HepG2 (cell line): ENCODE results near the gene CTNND2. TPM values are rescaled to one million over a fixed set of nuclear protein-coding genes. Genes with fewer than 3 reads are reported as not detected.

Source experiments
- ATAC-seq: fragments of 200-7000 bp; cut with Tn5 transposase; 3 replicates; pipeline ENCODE4 v1.9.1; 2020; ENCODE audit warnings: mild to moderate bottlenecking, moderate library complexity
- BruUV-seq: library from RNA; stranded (reverse); fragments of 400-500 nt; replicated peaks from 2 replicates; lab custom pipeline; 2021; lab: Mats Ljungman, UMichigan
- CTCF ChIA-PET: fragments of 300-600 bp; formaldehyde crosslinking; extraction: SDS; loops from one replicate; lab custom pipeline; 2021; ENCODE audit warnings: low total read pairs, inconsistent platforms, low intra/inter-chr PET ratio; lab: Yijun Ruan, JAX
- POLR2A ChIA-PET: fragments of 350-600 bp; sonication (Branson Sonifier 250); formaldehyde crosslinking; loops from one replicate; lab custom pipeline; 2020; ENCODE audit warnings: antibody characterized with exemption, inconsistent platforms; lab: Yijun Ruan, JAX
- DNase-seq: peaks from one replicate; pipeline ENCODE4 v3.0.0-alpha.2; 2015; ENCODE audit warnings: low spot score
- FAIRE-seq: peaks from 3 replicates; lab custom pipeline; 2011; peaks lifted over from hg19 to GRCh38; lab: Jason Lieb, UNC
- H2AFZ ChIP-seq: one replicate; pipeline ENCODE4 v1.6.1; 2011; ENCODE audit warnings: low read length, inconsistent platforms
- H3K27ac ChIP-seq: fragments of 300-600 bp; 3 replicates; pipeline ENCODE4 v1.8.0; 2011; ENCODE audit warnings: mixed run types, mild to moderate bottlenecking, mixed read lengths, low read length, inconsistent platforms; ENCODE audit not compliant: insufficient read depth; ENCODE audit errors: extremely low read length
- H3K27me3 ChIP-seq, 2 experiments: fragments of 200-600 bp in 1 of 2; 2 replicates in 1 of 2; 3 replicates in 1 of 2; pipeline versions ENCODE4 v1.6.0 to v1.8.0; 2011; ENCODE audit warnings: low read length in 2 of 2, mild to moderate bottlenecking in 2 of 2, moderate library complexity in 2 of 2, inconsistent platforms in 1 of 2; ENCODE audit not compliant: insufficient read depth in 2 of 2, control insufficient read depth in 1 of 2
- H3K36me3 ChIP-seq, 2 experiments: fragments of 200-600 bp in 1 of 2; replicated peaks in 1 of 2; 2 replicates in 1 of 2; 3 replicates in 1 of 2; pipeline versions ENCODE4 v1.5.1 to v1.8.0; 2011; ENCODE audit warnings: low read length in 2 of 2, inconsistent platforms in 1 of 2; ENCODE audit not compliant: insufficient read depth in 2 of 2, control insufficient read depth in 1 of 2
- H3K4me1 ChIP-seq: 2 replicates; pipeline ENCODE4 v1.5.1; 2012; ENCODE audit warnings: low read length, inconsistent platforms; ENCODE audit not compliant: insufficient read depth
- H3K4me2 ChIP-seq: 2 replicates; pipeline ENCODE4 v1.6.0; 2011; ENCODE audit warnings: low read depth, low read length, inconsistent platforms
- H3K4me3 ChIP-seq, 3 experiments: fragments of 200-600 bp in 1 of 3; sonication (generic), shearing (Covaris generic) in 1 of 3; replicated peaks in 1 of 3; 2 replicates each; pipeline ENCODE4 v1.5.1; 2011 to 2016; ENCODE audit warnings: low read length in 3 of 3, inconsistent platforms in 2 of 3, low read depth in 2 of 3, mild to moderate bottlenecking in 2 of 3, control low read depth in 1 of 3, mixed read lengths in 1 of 3; ENCODE audit not compliant: insufficient read depth in 1 of 3
- H3K79me2 ChIP-seq: one replicate; pipeline ENCODE4 v1.6.1; 2011; ENCODE audit warnings: low read length, inconsistent platforms; ENCODE audit not compliant: insufficient read depth
- H3K9ac ChIP-seq: 2 replicates; pipeline ENCODE4 v1.6.0; 2011; ENCODE audit warnings: mild to moderate bottlenecking, low read depth, low read length, inconsistent platforms; ENCODE audit not compliant: insufficient read depth
- H3K9me3 ChIP-seq: 2 replicates; pipeline ENCODE4 v1.5.1; 2012; ENCODE audit warnings: mild to moderate bottlenecking, low read length
- H4K20me1 ChIP-seq: 2 replicates; pipeline ENCODE4 v1.6.0; 2011; ENCODE audit warnings: inconsistent platforms, mild to moderate bottlenecking, low read length, moderate library complexity; ENCODE audit not compliant: insufficient read depth
- CBX1 ChIP-seq: IDR thresholded peaks from one replicate; pipeline ENCODE4 v1.6.1; 2016; ENCODE audit warnings: antibody characterized with exemption, low read depth
- DMAP1 ChIP-seq: IDR thresholded peaks from 2 replicates; pipeline ENCODE4 v1.6.1; 2016
- FIP1L1 ChIP-seq: fragments of 200-400 bp; formaldehyde crosslinking; IDR thresholded peaks from 2 replicates; pipeline ENCODE4 v1.6.1; 2018; ENCODE audit warnings: low read depth, mild to moderate bottlenecking, low read length, moderate library complexity, borderline replicate concordance; ENCODE audit not compliant: insufficient read depth
- FOSL2 ChIP-seq: sonication (generic); formaldehyde crosslinking; IDR thresholded peaks from 2 replicates; pipeline ENCODE4 v1.4.0; 2020; ENCODE audit warnings: missing genetic modification reagents
- GTF3A ChIP-seq: sonication (generic); formaldehyde crosslinking; conservative IDR thresholded peaks from 2 replicates; pipeline ENCODE4 v1.4.0; 2020; ENCODE audit warnings: mild to moderate bottlenecking, missing genetic modification reagents
- HMGXB3 ChIP-seq: sonication (generic); formaldehyde crosslinking; IDR thresholded peaks from 2 replicates; pipeline ENCODE4 v1.4.0; 2020; ENCODE audit warnings: missing genetic modification reagents, borderline replicate concordance
- MEIS2 ChIP-seq: sonication (generic); formaldehyde crosslinking; IDR thresholded peaks from 2 replicates; pipeline ENCODE4 v1.9.0; 2021; ENCODE audit warnings: mild to moderate bottlenecking, missing genetic modification reagents
- NCOA5 ChIP-seq: sonication (generic); formaldehyde crosslinking; IDR thresholded peaks from 2 replicates; pipeline ENCODE4 v1.4.0; 2020; ENCODE audit warnings: missing genetic modification reagents
- RARA ChIP-seq: IDR thresholded peaks from 2 replicates; pipeline ENCODE4 v1.6.1; 2016; ENCODE audit warnings: missing genetic modification reagents, missing compliant biosample characterization
- ZBTB37 ChIP-seq: sonication (generic); formaldehyde crosslinking; IDR thresholded peaks from 2 replicates; pipeline ENCODE4 v1.4.0; 2020; ENCODE audit warnings: mild to moderate bottlenecking, missing genetic modification reagents
- ZEB1 ChIP-seq: IDR thresholded peaks from 2 replicates; pipeline ENCODE4 v1.6.1; 2012; ENCODE audit warnings: mild to moderate bottlenecking, low read depth, inconsistent platforms; ENCODE audit not compliant: insufficient replicate concordance
- ZFP37 ChIP-seq: sonication (generic); formaldehyde crosslinking; IDR thresholded peaks from 2 replicates; pipeline ENCODE4 v1.4.0; 2020; ENCODE audit warnings: missing genetic modification reagents, borderline replicate concordance
- ZFX ChIP-seq: sonication (generic); formaldehyde crosslinking; IDR thresholded peaks from 2 replicates; pipeline ENCODE4 v1.4.0; 2020; ENCODE audit warnings: mild to moderate bottlenecking, low read depth, missing genetic modification reagents, moderate library complexity
- ZNF232 ChIP-seq: sonication (generic); formaldehyde crosslinking; IDR thresholded peaks from 2 replicates; pipeline ENCODE4 v1.4.0; 2020; ENCODE audit warnings: missing genetic modification reagents, borderline replicate concordance
- ZNF281 ChIP-seq: sonication (generic); formaldehyde crosslinking; IDR thresholded peaks from 2 replicates; pipeline ENCODE4 v1.4.0; 2020; ENCODE audit warnings: missing genetic modification reagents, borderline replicate concordance
- ZNF589 ChIP-seq: sonication (generic); formaldehyde crosslinking; conservative IDR thresholded peaks from 2 replicates; pipeline ENCODE4 v1.8.0; 2022; ENCODE audit warnings: mild to moderate bottlenecking, moderate library complexity, missing genetic modification reagents
- ZNF747 ChIP-seq: sonication (generic); formaldehyde crosslinking; IDR thresholded peaks from 2 replicates; pipeline ENCODE4 v1.8.1; 2023; ENCODE audit warnings: missing genetic modification reagents, mild to moderate bottlenecking, borderline replicate concordance
- ZNF891 ChIP-seq: sonication (generic); formaldehyde crosslinking; IDR thresholded peaks from 2 replicates; pipeline ENCODE4 v1.5.0; 2020; ENCODE audit warnings: mild to moderate bottlenecking, missing genetic modification reagents
- WGBS: methylation state at CpG from one replicate; pipeline ENCODE4 v1.1.6; 2017; ENCODE audit warnings: low lambda C conversion rate; 5-methylcytosine and 5-hydroxymethylcytosine counted together
- in situ Hi-C: cut with HindIII; loops from 2 replicates; pipeline ENCODE4 v1.10.0; 2017; ENCODE audit warnings: low pct_unique_long_range_greater_than_20kb; ENCODE audit not compliant: extremely low pct_ligation_motif_present
- intact Hi-C: fragments of 100-400 bp; cut with micrococcal nuclease; formaldehyde crosslinking; loops from one replicate; pipeline ENCODE4 v1.10.0; 2022; ENCODE audit not compliant: unreplicated experiment
- polyA plus RNA-seq, 8 experiments: library from polyadenylated mRNA; depleted of rRNA in 3 of 8; stranded (reverse) in 7 of 8; unstranded in 1 of 8; fragments of >200 nt; fragmentation: Illumina TruSeq in 4 of 8; extraction: Trizol in 4 of 8; gene quantifications; 2 replicates each; pipeline versions ENCODE4 v1.2.1 to v1.2.3, GENCODE V29; 2011 to 2016; ENCODE audit warnings: low read depth in 4 of 8, missing spikeins in 1 of 8, mixed read lengths in 1 of 8; ENCODE audit not compliant: insufficient read depth in 1 of 8
- total RNA-seq, 5 experiments: library from RNA; depleted of rRNA; stranded (reverse); fragments of >200 nt; fragmentation: Illumina TruSeq; extraction: Trizol; gene quantifications; 2 replicates each; pipeline ENCODE4 v1.2.3, GENCODE V29; 2016; ENCODE audit warnings: low read depth in 1 of 5

The CTNND2 gene
- total and polyA plus RNA-seq, 2 of the 13 experiments (the other 11 are each of a cell fraction or from before 2014, with no cell fraction given), result not detected

GRCh38 chr5:10969684-10970180 is 934.5 kb downstream of the CTNND2 start:
- Histone ChIP-seq H3K4me2 (no peak overlapping the region), H3K79me2 (no peaks in the 10 kb centered on the region), H3K9ac (no peak overlapping the region), H2AFZ (no peak overlapping the region), H3K4me1 (peaks cover 6% of the 10 kb centered on the region), H3K9me3 (no peaks in the 10 kb centered on the region), H3K27me3 (peaks cover 0 to 5% of the 10 kb centered on the region in 2 experiments; a peak in 1 of 5 replicates), H3K27ac (no peak overlapping the region), H3K36me3 (no peaks in the 10 kb centered on the region), H4K20me1 (no peaks in the 10 kb centered on the region), H3K4me3 (no peak overlapping the region)
- intact Hi-C loops, result no loop called here
- DNase-seq, result no peak
- 38% methylated on average over 7 of the region's 8 CpGs for WGBS
- BruUV-seq, result no TSS peak
- no peak for ATAC-seq
- CTCF ChIA-PET, result no interaction called here
- FAIRE-seq, result no peak
- in situ Hi-C loops, result no loop called here
- POLR2A ChIA-PET, result no interaction called here
- TF ChIP-seq NCOA5 (CRISPR knock-in tag) (no peak), ZNF281 (CRISPR knock-in tag) (no peak), ZFX (CRISPR knock-in tag) (no peak), RARA (no peak), ZEB1 (no peak), ZNF747 (no peak), ZNF589 (no peak), CBX1 (no peak), FOSL2 (no peak), ZNF891 (CRISPR knock-in tag) (no peak), ZBTB37 (CRISPR knock-in tag) (no peak), DMAP1 (no peak), FIP1L1 (no peak), ZNF232 (CRISPR knock-in tag) (no peak), GTF3A (no peak), HMGXB3 (CRISPR knock-in tag) (no peak), MEIS2 (CRISPR knock-in tag) (no peak), ZFP37 (CRISPR knock-in tag) (no peak)
